Measurements from ENCODE around the gene RTN4R. TPM values are rescaled to one million over a fixed set of nuclear protein-coding genes. Genes with fewer than 3 reads are reported as not detected.
A peak's percentile ranks its signal among the peaks of the same experiment; 100 is the strongest.

RTN4R gene
- total and polyA plus RNA-seq, 9 of the 15 experiments (the other 6 are each of a cell fraction or from before 2014, with no cell fraction given): 0.04 to 2.8 (median 1.4) TPM; not detected in 3

DNA sequence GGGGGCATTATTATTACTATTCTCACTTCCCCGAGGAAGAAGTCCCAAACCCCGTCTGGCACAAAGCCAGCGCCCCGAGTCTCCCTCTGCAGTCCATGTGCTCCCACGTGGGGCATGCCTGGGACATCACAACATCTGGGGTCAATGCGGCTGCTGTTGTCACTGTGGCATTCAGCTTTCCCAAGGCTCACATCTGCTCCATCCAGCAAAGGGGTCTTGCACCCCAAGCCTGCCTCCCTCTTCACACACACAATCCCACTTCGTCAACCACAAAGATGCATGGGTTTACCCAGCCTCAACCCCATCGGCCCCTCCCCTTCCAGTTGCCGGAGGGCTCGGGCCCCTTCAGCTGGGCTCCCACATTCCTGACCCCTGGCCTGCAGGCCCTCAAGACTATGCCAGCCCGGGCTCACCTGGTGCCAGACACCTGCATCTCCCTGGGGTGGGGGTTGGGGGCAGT lies 23.5 kb upstream of the RTN4R start (continued):
- TF ChIP-seq, protein P1, sequence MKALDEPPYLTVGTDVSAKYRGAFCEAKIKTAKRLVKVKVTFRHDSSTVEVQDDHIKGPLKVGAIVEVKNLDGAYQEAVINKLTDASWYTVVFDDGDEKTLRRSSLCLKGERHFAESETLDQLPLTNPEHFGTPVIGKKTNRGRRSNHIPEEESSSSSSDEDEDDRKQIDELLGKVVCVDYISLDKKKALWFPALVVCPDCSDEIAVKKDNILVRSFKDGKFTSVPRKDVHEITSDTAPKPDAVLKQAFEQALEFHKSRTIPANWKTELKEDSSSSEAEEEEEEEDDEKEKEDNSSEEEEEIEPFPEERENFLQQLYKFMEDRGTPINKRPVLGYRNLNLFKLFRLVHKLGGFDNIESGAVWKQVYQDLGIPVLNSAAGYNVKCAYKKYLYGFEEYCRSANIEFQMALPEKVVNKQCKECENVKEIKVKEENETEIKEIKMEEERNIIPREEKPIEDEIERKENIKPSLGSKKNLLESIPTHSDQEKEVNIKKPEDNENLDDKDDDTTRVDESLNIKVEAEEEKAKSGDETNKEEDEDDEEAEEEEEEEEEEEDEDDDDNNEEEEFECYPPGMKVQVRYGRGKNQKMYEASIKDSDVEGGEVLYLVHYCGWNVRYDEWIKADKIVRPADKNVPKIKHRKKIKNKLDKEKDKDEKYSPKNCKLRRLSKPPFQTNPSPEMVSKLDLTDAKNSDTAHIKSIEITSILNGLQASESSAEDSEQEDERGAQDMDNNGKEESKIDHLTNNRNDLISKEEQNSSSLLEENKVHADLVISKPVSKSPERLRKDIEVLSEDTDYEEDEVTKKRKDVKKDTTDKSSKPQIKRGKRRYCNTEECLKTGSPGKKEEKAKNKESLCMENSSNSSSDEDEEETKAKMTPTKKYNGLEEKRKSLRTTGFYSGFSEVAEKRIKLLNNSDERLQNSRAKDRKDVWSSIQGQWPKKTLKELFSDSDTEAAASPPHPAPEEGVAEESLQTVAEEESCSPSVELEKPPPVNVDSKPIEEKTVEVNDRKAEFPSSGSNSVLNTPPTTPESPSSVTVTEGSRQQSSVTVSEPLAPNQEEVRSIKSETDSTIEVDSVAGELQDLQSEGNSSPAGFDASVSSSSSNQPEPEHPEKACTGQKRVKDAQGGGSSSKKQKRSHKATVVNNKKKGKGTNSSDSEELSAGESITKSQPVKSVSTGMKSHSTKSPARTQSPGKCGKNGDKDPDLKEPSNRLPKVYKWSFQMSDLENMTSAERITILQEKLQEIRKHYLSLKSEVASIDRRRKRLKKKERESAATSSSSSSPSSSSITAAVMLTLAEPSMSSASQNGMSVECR (CRISPR knock-in tag; IDR thresholded peaks at IDR 0.05): 0 out of 2 replicates have a peak, but pooled peaks have one; percentile 28
- no peak for TF ChIP-seq GATA2 (CRISPR knock-in tag; IDR thresholded peaks at IDR 0.05)
- TF ChIP-seq, protein P2, sequence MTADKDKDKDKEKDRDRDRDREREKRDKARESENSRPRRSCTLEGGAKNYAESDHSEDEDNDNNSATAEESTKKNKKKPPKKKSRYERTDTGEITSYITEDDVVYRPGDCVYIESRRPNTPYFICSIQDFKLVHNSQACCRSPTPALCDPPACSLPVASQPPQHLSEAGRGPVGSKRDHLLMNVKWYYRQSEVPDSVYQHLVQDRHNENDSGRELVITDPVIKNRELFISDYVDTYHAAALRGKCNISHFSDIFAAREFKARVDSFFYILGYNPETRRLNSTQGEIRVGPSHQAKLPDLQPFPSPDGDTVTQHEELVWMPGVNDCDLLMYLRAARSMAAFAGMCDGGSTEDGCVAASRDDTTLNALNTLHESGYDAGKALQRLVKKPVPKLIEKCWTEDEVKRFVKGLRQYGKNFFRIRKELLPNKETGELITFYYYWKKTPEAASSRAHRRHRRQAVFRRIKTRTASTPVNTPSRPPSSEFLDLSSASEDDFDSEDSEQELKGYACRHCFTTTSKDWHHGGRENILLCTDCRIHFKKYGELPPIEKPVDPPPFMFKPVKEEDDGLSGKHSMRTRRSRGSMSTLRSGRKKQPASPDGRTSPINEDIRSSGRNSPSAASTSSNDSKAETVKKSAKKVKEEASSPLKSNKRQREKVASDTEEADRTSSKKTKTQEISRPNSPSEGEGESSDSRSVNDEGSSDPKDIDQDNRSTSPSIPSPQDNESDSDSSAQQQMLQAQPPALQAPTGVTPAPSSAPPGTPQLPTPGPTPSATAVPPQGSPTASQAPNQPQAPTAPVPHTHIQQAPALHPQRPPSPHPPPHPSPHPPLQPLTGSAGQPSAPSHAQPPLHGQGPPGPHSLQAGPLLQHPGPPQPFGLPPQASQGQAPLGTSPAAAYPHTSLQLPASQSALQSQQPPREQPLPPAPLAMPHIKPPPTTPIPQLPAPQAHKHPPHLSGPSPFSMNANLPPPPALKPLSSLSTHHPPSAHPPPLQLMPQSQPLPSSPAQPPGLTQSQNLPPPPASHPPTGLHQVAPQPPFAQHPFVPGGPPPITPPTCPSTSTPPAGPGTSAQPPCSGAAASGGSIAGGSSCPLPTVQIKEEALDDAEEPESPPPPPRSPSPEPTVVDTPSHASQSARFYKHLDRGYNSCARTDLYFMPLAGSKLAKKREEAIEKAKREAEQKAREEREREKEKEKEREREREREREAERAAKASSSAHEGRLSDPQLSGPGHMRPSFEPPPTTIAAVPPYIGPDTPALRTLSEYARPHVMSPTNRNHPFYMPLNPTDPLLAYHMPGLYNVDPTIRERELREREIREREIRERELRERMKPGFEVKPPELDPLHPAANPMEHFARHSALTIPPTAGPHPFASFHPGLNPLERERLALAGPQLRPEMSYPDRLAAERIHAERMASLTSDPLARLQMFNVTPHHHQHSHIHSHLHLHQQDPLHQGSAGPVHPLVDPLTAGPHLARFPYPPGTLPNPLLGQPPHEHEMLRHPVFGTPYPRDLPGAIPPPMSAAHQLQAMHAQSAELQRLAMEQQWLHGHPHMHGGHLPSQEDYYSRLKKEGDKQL (CRISPR knock-in tag; IDR thresholded peaks at IDR 0.05; ENCODE audit: borderline replicate concordance): 0 out of 2 replicates have a peak, but pooled peaks have one; percentile 77
- TF ChIP-seq, protein P3, sequence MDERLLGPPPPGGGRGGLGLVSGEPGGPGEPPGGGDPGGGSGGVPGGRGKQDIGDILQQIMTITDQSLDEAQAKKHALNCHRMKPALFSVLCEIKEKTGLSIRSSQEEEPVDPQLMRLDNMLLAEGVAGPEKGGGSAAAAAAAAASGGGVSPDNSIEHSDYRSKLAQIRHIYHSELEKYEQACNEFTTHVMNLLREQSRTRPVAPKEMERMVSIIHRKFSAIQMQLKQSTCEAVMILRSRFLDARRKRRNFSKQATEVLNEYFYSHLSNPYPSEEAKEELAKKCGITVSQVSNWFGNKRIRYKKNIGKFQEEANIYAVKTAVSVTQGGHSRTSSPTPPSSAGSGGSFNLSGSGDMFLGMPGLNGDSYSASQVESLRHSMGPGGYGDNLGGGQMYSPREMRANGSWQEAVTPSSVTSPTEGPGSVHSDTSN (CRISPR knock-in tag; IDR thresholded peaks at IDR 0.05; ENCODE audit: low read depth): no peak
- TF ChIP-seq, protein P3 (tag; conservative IDR thresholded peaks at IDR 0.05; ENCODE audit: low read depth): no peak
- no peak for TF ChIP-seq TEAD4 (IDR thresholded peaks at IDR 0.05; ENCODE audit: low read length)
- no peak for TF ChIP-seq TEAD4 (CRISPR knock-in tag; IDR thresholded peaks at IDR 0.05; ENCODE audit: borderline replicate concordance)
- TF ChIP-seq KLF13 (tag; IDR thresholded peaks at IDR 0.05; ENCODE audit: borderline replicate concordance, low read depth): 0 out of 2 replicates have a peak, but pooled peaks have one; percentile 27
- TF ChIP-seq ZNF174 (CRISPR knock-in tag; IDR thresholded peaks at IDR 0.05): no peak
- TF ChIP-seq, protein P4, sequence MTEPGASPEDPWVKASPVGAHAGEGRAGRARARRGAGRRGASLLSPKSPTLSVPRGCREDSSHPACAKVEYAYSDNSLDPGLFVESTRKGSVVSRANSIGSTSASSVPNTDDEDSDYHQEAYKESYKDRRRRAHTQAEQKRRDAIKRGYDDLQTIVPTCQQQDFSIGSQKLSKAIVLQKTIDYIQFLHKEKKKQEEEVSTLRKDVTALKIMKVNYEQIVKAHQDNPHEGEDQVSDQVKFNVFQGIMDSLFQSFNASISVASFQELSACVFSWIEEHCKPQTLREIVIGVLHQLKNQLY (CRISPR knock-in tag; conservative IDR thresholded peaks at IDR 0.05): 0 out of 4 replicates have a peak, but pooled peaks of 1 of the 2 experiments have one; percentile 51
- TF ChIP-seq TAF15 (IDR thresholded peaks at IDR 0.05; ENCODE audit: low read depth, low read length): 0 out of 2 replicates have a peak, but pooled peaks have one; percentile 42
- TF ChIP-seq, protein P5, sequence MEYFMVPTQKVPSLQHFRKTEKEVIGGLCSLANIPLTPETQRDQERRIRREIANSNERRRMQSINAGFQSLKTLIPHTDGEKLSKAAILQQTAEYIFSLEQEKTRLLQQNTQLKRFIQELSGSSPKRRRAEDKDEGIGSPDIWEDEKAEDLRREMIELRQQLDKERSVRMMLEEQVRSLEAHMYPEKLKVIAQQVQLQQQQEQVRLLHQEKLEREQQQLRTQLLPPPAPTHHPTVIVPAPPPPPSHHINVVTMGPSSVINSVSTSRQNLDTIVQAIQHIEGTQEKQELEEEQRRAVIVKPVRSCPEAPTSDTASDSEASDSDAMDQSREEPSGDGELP (CRISPR knock-in tag; IDR thresholded peaks at IDR 0.05; ENCODE audit: borderline replicate concordance): peak; percentile 67

Measured in K562 (cell line).